HEK293 (cell line): ENCODE results near the gene ARG2.

Source experiments
- SETDB1 ChIP-seq: IDR thresholded peaks from one replicate; pipeline ENCODE4 v1.6.1; 2017; ENCODE audit warnings: mild to moderate bottlenecking, low read length, moderate library complexity, mixed read lengths; ENCODE audit not compliant: insufficient read length
- ZNF146 ChIP-seq: fragments of 450-650 bp; formaldehyde crosslinking; IDR thresholded peaks from 2 replicates; pipeline ENCODE4 v1.5.1; 2016; ENCODE audit warnings: missing biosample characterization, missing genetic modification characterization
- ZNF473 ChIP-seq: fragments of 450-650 bp; formaldehyde crosslinking; IDR thresholded peaks from 2 replicates; pipeline ENCODE4 v1.5.1; 2017; ENCODE audit warnings: missing biosample characterization, missing genetic modification characterization
- ZNF560 ChIP-seq: fragments of 450-650 bp; formaldehyde crosslinking; IDR thresholded peaks from 2 replicates; pipeline ENCODE4 v1.5.1; 2017; ENCODE audit warnings: missing biosample characterization, missing genetic modification characterization, borderline replicate concordance

GRCh38 chr14:67582061-67582460 lies 37.7 kb upstream of the ARG2 start:
- TF ChIP-seq ZNF560 (tag by site-specific recombination) (no peak), SETDB1 (no peak), ZNF146 (tag by site-specific recombination) (no peak), ZNF473 (no peak)
